GM12878 (cell line): ENCODE measurements around the gene YES1.

Experiments
- EP300 ChIP-seq, 2 experiments: fragments of 150-350 bp in 1 of 2; IDR thresholded peaks; 2 replicates each; pipeline ENCODE4 v1.6.1; 2011 to 2012; ENCODE audit warnings: low read depth in 2 of 2, low read length in 2 of 2, borderline replicate concordance in 1 of 2, improper control_type of control experiment in 1 of 2, inconsistent platforms in 1 of 2; ENCODE audit not compliant: control insufficient read depth in 1 of 2
- POLR2A ChIP-seq: IDR thresholded peaks from 2 replicates; pipeline ENCODE4 v1.6.1; 2011; ENCODE audit warnings: low read depth, mild to moderate bottlenecking, low read length

- TF ChIP-seq POLR2A, result no peak
- TF ChIP-seq EP300 (IDR thresholded peaks at IDR 0.05; ENCODE audit: borderline replicate concordance in 1 of 2, control insufficient read depth in 1 of 2, low read depth in 2 of 2, low read length in 2 of 2), result no peak
These were observed 114.2 kb downstream of the YES1 start for GRCh38 chr18:697800-698199.
